ENCODE measurements around the gene UBLCP1. TPM values are rescaled to one million over a fixed set of nuclear protein-coding genes. Genes with fewer than 3 reads are reported as not detected.

UBLCP1 gene
- total and polyA plus RNA-seq, 4 donors, result 6.1 to 9.5 (median 7.6) TPM

DNA sequence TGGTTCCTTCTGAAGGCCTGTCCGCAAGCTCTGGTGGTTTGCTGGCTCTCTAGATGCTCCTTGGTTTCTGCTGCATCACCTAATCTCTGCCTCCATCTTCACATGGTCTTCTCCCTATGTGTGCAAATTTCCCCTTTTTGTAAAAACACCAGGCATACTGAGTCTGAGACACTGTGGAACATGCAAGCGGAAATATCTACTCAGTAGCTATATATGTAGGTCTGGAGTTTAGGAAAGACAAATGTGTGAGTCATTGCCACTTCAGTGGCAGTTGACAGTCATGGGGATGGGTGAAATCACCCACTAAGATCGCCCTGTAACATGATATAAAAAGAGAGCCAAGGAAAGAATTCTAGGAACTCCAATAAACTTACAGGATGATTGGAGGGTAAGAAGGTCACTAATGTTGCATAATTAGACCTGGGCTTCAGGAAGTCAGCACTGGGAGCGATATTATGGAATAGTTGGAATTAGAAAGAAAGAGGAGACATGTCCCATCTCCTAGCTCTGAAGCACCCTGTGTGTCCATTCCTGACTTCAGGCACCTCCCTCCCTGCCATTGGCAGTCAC is 22.7 kb upstream of the UBLCP1 start:
- Histone ChIP-seq H3K9me3 (ENCODE audit: control insufficient read depth in 4 of 4, low read length in 3 of 4) (no peaks in the 10 kb centered on the region), H3K9ac (ENCODE audit: low read depth in 1 of 2, low read length in 2 of 2) (no peak overlapping the region), H3K27ac (ENCODE audit: low read depth in 1 of 2, low read length in 2 of 2) (no peak overlapping the region), H3K4me1 (ENCODE audit: control insufficient read depth in 4 of 4, insufficient read depth in 4 of 4, low read length in 3 of 4) (no peaks in the 10 kb centered on the region), H3K36me3 (ENCODE audit: control insufficient read depth in 4 of 4, insufficient read depth in 3 of 4, low read depth in 1 of 4, low read length in 3 of 4) (no peaks in the 10 kb centered on the region), H3K4me3 (ENCODE audit: low read depth in 1 of 3, low read length in 3 of 3) (no peak overlapping the region), H3K27me3 (ENCODE audit: control insufficient read depth in 4 of 4, insufficient read depth in 4 of 4, low read length in 3 of 4) (peaks cover 0 to 3% (median 0%) of the 10 kb centered on the region in 4 donors)
- 86% methylated on average over 4 of the region's 4 CpGs for WGBS
- TF ChIP-seq, protein P1, sequence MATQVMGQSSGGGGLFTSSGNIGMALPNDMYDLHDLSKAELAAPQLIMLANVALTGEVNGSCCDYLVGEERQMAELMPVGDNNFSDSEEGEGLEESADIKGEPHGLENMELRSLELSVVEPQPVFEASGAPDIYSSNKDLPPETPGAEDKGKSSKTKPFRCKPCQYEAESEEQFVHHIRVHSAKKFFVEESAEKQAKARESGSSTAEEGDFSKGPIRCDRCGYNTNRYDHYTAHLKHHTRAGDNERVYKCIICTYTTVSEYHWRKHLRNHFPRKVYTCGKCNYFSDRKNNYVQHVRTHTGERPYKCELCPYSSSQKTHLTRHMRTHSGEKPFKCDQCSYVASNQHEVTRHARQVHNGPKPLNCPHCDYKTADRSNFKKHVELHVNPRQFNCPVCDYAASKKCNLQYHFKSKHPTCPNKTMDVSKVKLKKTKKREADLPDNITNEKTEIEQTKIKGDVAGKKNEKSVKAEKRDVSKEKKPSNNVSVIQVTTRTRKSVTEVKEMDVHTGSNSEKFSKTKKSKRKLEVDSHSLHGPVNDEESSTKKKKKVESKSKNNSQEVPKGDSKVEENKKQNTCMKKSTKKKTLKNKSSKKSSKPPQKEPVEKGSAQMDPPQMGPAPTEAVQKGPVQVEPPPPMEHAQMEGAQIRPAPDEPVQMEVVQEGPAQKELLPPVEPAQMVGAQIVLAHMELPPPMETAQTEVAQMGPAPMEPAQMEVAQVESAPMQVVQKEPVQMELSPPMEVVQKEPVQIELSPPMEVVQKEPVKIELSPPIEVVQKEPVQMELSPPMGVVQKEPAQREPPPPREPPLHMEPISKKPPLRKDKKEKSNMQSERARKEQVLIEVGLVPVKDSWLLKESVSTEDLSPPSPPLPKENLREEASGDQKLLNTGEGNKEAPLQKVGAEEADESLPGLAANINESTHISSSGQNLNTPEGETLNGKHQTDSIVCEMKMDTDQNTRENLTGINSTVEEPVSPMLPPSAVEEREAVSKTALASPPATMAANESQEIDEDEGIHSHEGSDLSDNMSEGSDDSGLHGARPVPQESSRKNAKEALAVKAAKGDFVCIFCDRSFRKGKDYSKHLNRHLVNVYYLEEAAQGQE (IDR thresholded peaks at IDR 0.05), result no peak
- no peak for TF ChIP-seq HNF4G (IDR thresholded peaks at IDR 0.05)
- no peak for TF ChIP-seq RXRA (IDR thresholded peaks at IDR 0.05)
- TF ChIP-seq NR2F2 (IDR thresholded peaks at IDR 0.05), result no peak
- TF ChIP-seq GABPA (IDR thresholded peaks at IDR 0.05 in 1 of 2, conservative IDR thresholded peaks at IDR 0.05 in 1 of 2), result no peak
- no peak for TF ChIP-seq RAD21 (IDR thresholded peaks at IDR 0.05)
- no peak for TF ChIP-seq JUND (IDR thresholded peaks at IDR 0.05)
- TF ChIP-seq, protein P2, sequence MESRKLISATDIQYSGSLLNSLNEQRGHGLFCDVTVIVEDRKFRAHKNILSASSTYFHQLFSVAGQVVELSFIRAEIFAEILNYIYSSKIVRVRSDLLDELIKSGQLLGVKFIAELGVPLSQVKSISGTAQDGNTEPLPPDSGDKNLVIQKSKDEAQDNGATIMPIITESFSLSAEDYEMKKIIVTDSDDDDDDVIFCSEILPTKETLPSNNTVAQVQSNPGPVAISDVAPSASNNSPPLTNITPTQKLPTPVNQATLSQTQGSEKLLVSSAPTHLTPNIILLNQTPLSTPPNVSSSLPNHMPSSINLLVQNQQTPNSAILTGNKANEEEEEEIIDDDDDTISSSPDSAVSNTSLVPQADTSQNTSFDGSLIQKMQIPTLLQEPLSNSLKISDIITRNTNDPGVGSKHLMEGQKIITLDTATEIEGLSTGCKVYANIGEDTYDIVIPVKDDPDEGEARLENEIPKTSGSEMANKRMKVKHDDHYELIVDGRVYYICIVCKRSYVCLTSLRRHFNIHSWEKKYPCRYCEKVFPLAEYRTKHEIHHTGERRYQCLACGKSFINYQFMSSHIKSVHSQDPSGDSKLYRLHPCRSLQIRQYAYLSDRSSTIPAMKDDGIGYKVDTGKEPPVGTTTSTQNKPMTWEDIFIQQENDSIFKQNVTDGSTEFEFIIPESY (IDR thresholded peaks at IDR 0.05), result no peak
- TF ChIP-seq FOXA1 (IDR thresholded peaks at IDR 0.05), result no peak
- no peak for TF ChIP-seq YY1 (IDR thresholded peaks at IDR 0.05)
- no peak for TF ChIP-seq FOXA2 (IDR thresholded peaks at IDR 0.05)
- TF ChIP-seq, protein P3, sequence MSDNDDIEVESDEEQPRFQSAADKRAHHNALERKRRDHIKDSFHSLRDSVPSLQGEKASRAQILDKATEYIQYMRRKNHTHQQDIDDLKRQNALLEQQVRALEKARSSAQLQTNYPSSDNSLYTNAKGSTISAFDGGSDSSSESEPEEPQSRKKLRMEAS (IDR thresholded peaks at IDR 0.05), result no peak
- TF ChIP-seq SP1 (IDR thresholded peaks at IDR 0.05), result no peak
- TF ChIP-seq, protein P4, sequence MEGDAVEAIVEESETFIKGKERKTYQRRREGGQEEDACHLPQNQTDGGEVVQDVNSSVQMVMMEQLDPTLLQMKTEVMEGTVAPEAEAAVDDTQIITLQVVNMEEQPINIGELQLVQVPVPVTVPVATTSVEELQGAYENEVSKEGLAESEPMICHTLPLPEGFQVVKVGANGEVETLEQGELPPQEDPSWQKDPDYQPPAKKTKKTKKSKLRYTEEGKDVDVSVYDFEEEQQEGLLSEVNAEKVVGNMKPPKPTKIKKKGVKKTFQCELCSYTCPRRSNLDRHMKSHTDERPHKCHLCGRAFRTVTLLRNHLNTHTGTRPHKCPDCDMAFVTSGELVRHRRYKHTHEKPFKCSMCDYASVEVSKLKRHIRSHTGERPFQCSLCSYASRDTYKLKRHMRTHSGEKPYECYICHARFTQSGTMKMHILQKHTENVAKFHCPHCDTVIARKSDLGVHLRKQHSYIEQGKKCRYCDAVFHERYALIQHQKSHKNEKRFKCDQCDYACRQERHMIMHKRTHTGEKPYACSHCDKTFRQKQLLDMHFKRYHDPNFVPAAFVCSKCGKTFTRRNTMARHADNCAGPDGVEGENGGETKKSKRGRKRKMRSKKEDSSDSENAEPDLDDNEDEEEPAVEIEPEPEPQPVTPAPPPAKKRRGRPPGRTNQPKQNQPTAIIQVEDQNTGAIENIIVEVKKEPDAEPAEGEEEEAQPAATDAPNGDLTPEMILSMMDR (IDR thresholded peaks at IDR 0.05; ENCODE audit: low read depth, low read length, missing input control), result no peak
- TF ChIP-seq, protein P5, sequence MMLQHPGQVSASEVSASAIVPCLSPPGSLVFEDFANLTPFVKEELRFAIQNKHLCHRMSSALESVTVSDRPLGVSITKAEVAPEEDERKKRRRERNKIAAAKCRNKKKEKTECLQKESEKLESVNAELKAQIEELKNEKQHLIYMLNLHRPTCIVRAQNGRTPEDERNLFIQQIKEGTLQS (IDR thresholded peaks at IDR 0.05), result no peak
- no peak for TF ChIP-seq HNF4A (conservative IDR thresholded peaks at IDR 0.05)
- no peak for DNase-seq (ENCODE audit: low spot score)
